Prostate gland (tissue), 2 donors: Measurements from ENCODE around the gene NMUR1. TPM values are rescaled to one million over a fixed set of nuclear protein-coding genes. Genes with fewer than 3 reads are reported as not detected.

Experiments
- DNase-seq: peaks from one replicate; pipeline ENCODE4 v3.0.0-alpha.2; 2019; ENCODE audit warnings: low spot score
- H3K27ac ChIP-seq, 2 donors: fragments of 200-600 bp; sonication (generic); 2 replicates each; pipeline ENCODE4 v1.5.1; 2017 to 2019
- H3K27me3 ChIP-seq: fragments of 200-600 bp; sonication (generic); replicated peaks from 2 replicates; pipeline ENCODE4 v1.5.1; 2019; ENCODE audit not compliant: insufficient read depth
- H3K36me3 ChIP-seq, 2 donors: fragments of 200-600 bp; sonication (generic); 1 replicate in 1 of 2; 2 replicates in 1 of 2; pipeline versions ENCODE4 v1.5.1 to v1.8.1; 2017 to 2019
- H3K4me1 ChIP-seq: fragments of 200-600 bp; sonication (generic); replicated peaks from 2 replicates; pipeline ENCODE4 v1.5.1; 2019
- H3K4me3 ChIP-seq, 2 donors: fragments of 200-600 bp; sonication (generic); 2 replicates each; pipeline ENCODE4 v1.5.1; 2017 to 2019
- H3K9me3 ChIP-seq: fragments of 200-600 bp; sonication (generic); 2 replicates; pipeline ENCODE4 v1.5.1; 2017
- CTCF ChIP-seq, 4 experiments: fragments of 200-600 bp in 2 of 4; fragments of 450-650 bp in 2 of 4; sonication (generic) in 2 of 4; IDR thresholded peaks; 1 replicate in 3 of 4; 2 replicates in 1 of 4; pipeline ENCODE4 v1.5.1; 2016 to 2019; ENCODE audit warnings: antibody characterized with exemption in 4 of 4, mild to moderate bottlenecking in 2 of 4, moderate library complexity in 2 of 4
- POLR2A ChIP-seq: fragments of 450-650 bp; IDR thresholded peaks from one replicate; pipeline ENCODE4 v1.6.1; 2016; ENCODE audit warnings: antibody characterized with exemption, mild to moderate bottlenecking
- POLR2AphosphoS5 ChIP-seq: sonication (generic); formaldehyde crosslinking; IDR thresholded peaks from one replicate; pipeline ENCODE4 v1.6.1; 2017; ENCODE audit warnings: antibody characterized with exemption
- WGBS: methylation state at CpG from one replicate; pipeline ENCODE4 v1.1.5; 2018; 5-methylcytosine and 5-hydroxymethylcytosine counted together
- intact Hi-C: fragments of 100-400 bp; cut with DNase I; formaldehyde crosslinking; loops from one replicate; pipeline ENCODE4 v1.14.2; 2022
- total RNA-seq, 2 donors: library from RNA; depleted of rRNA; stranded (reverse); fragments of >200 nt; gene quantifications; one replicate each; pipeline ENCODE4 v1.1.0, GENCODE V29; 2016

Gene NMUR1
- total RNA-seq, 2 donors from 2014 or later = 1.1 to 4.3 TPM

GRCh38 chr2:231488331-231488730 is 41.9 kb downstream of the NMUR1 start:
- TF ChIP-seq POLR2A (no peak), POLR2AphosphoS5 (no peak), CTCF (IDR thresholded peaks at IDR 0.05) (no peak)
- no peak overlapping the region for H3K27ac ChIP-seq
- no peaks in the 10 kb centered on the region for H3K9me3 ChIP-seq
- no peak for DNase-seq
- H3K4me3 ChIP-seq = no peak overlapping the region
- intact Hi-C loops = no loop called here
- no peaks in the 10 kb centered on the region for H3K36me3 ChIP-seq
- no peaks in the 10 kb centered on the region for H3K4me1 ChIP-seq
- no peaks in the 10 kb centered on the region for H3K27me3 ChIP-seq
- WGBS = 76% methylated on average over 5 of the region's 5 CpGs

GRCh38 chr2:231486851-231487596 is 43.2 kb downstream of the NMUR1 start:
- Histone ChIP-seq H3K4me3 (no peak overlapping the region), H3K36me3 (no peaks in the 10 kb centered on the region), H3K27me3 (no peaks in the 10 kb centered on the region), H3K27ac (no peak overlapping the region), H3K9me3 (no peaks in the 10 kb centered on the region), H3K4me1 (no peaks in the 10 kb centered on the region)
- intact Hi-C loops = no loop called here
- WGBS = 83% methylated on average over 6 of the region's 6 CpGs
- no peak for TF ChIP-seq POLR2A
- DNase-seq = no peak

GRCh38 chr2:231483398-231484329 is 46.6 kb downstream of the NMUR1 start:
- WGBS = 73% methylated on average over 62 of the region's 65 CpGs
- Histone ChIP-seq H3K27me3 (no peaks in the 10 kb centered on the region), H3K9me3 (no peaks in the 10 kb centered on the region), H3K36me3 (no peaks in the 10 kb centered on the region), H3K27ac (peak overlapping the region; percentile 58 to 65), H3K4me1 (no peaks in the 10 kb centered on the region), H3K4me3 (peak overlapping the region; percentile 30 to 33)
- TF ChIP-seq POLR2A (no peak), POLR2AphosphoS5 (no peak), CTCF (IDR thresholded peaks at IDR 0.05) (no peak)
- no peak for DNase-seq
- intact Hi-C loops = loop anchor here (5.0 kb wide), 1 partner anchor 74 kb away; no protein-coding TSS in a partner anchor

- 43% methylated on average over 22 of the region's 36 CpGs for WGBS
- Histone ChIP-seq H3K4me3 (peak overlapping the region; percentile 30 to 33), H3K36me3 (no peaks in the 10 kb centered on the region), H3K27ac (peak overlapping the region; percentile 58 to 65), H3K27me3 (no peaks in the 10 kb centered on the region), H3K9me3 (no peaks in the 10 kb centered on the region), H3K4me1 (no peaks in the 10 kb centered on the region)
- peak; percentile 41 for DNase-seq
- intact Hi-C loops = loop anchor here (5.0 kb wide), 1 partner anchor 74 kb away; no protein-coding TSS in a partner anchor
- TF ChIP-seq CTCF (IDR thresholded peaks at IDR 0.05) (peak; percentile 71 to 86 (median 82)), POLR2A (no peak), POLR2AphosphoS5 (no peak)
Observed at GRCh38 chr2:231482806-231483391, 47.3 kb downstream of the NMUR1 start.

- WGBS = 79% methylated on average over 3 of the region's 3 CpGs
- Histone ChIP-seq H3K27me3 (no peaks in the 10 kb centered on the region), H3K9me3 (no peaks in the 10 kb centered on the region), H3K4me3 (no peak overlapping the region), H3K36me3 (no peaks in the 10 kb centered on the region), H3K27ac (no peak overlapping the region), H3K4me1 (no peaks in the 10 kb centered on the region)
- DNase-seq = no peak
- intact Hi-C loops = loop anchor here (5.0 kb wide), 1 partner anchor 77 kb away; no protein-coding TSS in a partner anchor
- TF ChIP-seq POLR2AphosphoS5 = no peak
- TF ChIP-seq POLR2A = no peak
- TF ChIP-seq CTCF (IDR thresholded peaks at IDR 0.05) = no peak
Observed at GRCh38 chr2:231480781-231481180, 49.5 kb downstream of the NMUR1 start.
